ENCODE results near the gene C10orf105. TPM values are rescaled to one million over a fixed set of nuclear protein-coding genes. Genes with fewer than 3 reads are reported as not detected.

C10orf105 gene
- polyA plus RNA-seq, 1 of the 3 experiments (the other 2 are of a cell fraction), result not detected

DNA sequence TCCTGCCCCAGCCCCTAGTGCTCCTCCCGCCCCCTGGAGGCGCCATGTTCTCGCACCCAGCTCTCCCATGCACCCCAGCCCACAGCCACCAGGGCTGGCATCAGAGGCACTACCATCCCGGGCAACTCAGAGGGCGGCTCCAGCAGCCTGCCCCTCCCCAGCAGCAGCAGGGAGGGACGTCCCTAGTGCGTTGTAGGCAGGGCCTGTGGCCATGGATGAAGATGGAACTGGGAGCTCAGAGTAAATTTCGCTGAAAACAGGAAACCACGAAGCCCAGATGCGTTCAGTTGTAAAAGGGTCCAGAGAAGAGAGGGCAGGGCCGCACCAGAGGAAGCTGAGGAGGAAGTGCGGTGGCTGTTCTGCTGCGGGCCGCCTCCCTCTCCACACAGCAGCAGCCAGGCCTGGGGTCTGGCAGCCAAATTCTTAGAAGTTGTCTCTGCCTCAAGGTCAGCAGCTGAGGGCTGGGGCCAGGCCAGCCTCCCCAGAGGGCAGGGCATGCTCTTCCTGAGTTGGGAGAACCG, 29.2 kb upstream of the C10orf105 start:
- Histone ChIP-seq H4K20me1 (ENCODE audit: insufficient read depth) (no peaks in the 10 kb centered on the region), H3K4me2 (no peak overlapping the region), H3K9ac (no peak overlapping the region), H2AFZ (ENCODE audit: low read depth) (no peak overlapping the region), H3K4me3 (ENCODE audit: low read depth in 2 of 2, low read length in 1 of 2) (no peak overlapping the region), H3K27ac (ENCODE audit: low read depth in 2 of 2, low read length in 1 of 2) (no peak overlapping the region), H3K36me3 (replicated peaks in 1 of 2; ENCODE audit: control insufficient read depth in 1 of 2, insufficient read depth in 2 of 2, low read length in 1 of 2) (no peaks in the 10 kb centered on the region), H3K9me3 (no peaks in the 10 kb centered on the region), H3K4me1 (ENCODE audit: control insufficient read depth in 1 of 2, insufficient read depth in 2 of 2, low read depth in 1 of 2, low read length in 1 of 2) (peaks cover 0 to 33% of the 10 kb centered on the region in 2 experiments; a peak in 1 of 4 replicates), H3F3A (replicated peaks; ENCODE audit: insufficient read depth) (no peaks in the 10 kb centered on the region), H3K9me2 (no peaks in the 10 kb centered on the region), H3K79me2 (ENCODE audit: insufficient read depth) (no peaks in the 10 kb centered on the region), H3K27me3 (ENCODE audit: insufficient read depth) (no peaks in the 10 kb centered on the region)
- DNase-seq, result peak; percentile 55
- TF ChIP-seq SMC3 (IDR thresholded peaks at IDR 0.05; ENCODE audit: low read depth, low read length), result no peak
- no peak for TF ChIP-seq PBX3 (IDR thresholded peaks at IDR 0.05)
- TF ChIP-seq TEAD4 (IDR thresholded peaks at IDR 0.05; ENCODE audit: borderline replicate concordance, insufficient read depth), result no peak
- no peak for TF ChIP-seq FOXM1 (IDR thresholded peaks at IDR 0.05; ENCODE audit: low read depth)
- no peak for TF ChIP-seq RXRA (IDR thresholded peaks at IDR 0.05; ENCODE audit: borderline replicate concordance, low read depth)
- TF ChIP-seq TAF1 (IDR thresholded peaks at IDR 0.05; ENCODE audit: borderline replicate concordance, low read depth, low read length), result no peak
- TF ChIP-seq MXI1 (IDR thresholded peaks at IDR 0.05; ENCODE audit: low read depth, low read length), result no peak
- TF ChIP-seq MEF2A (IDR thresholded peaks at IDR 0.05; ENCODE audit: borderline replicate concordance, low read depth), result no peak
- no peak for TF ChIP-seq USF2 (IDR thresholded peaks at IDR 0.05; ENCODE audit: borderline replicate concordance, low read depth, low read length)
- TF ChIP-seq REST (IDR thresholded peaks at IDR 0.05; ENCODE audit: low read depth, low read length), result no peak
- no peak for TF ChIP-seq EP300 (IDR thresholded peaks at IDR 0.05; ENCODE audit: borderline replicate concordance in 1 of 2, low read depth in 1 of 2, low read length in 1 of 2)
- TF ChIP-seq SIN3A (IDR thresholded peaks at IDR 0.05; ENCODE audit: borderline replicate concordance, low read depth, low read length), result no peak
- TF ChIP-seq, protein P1, sequence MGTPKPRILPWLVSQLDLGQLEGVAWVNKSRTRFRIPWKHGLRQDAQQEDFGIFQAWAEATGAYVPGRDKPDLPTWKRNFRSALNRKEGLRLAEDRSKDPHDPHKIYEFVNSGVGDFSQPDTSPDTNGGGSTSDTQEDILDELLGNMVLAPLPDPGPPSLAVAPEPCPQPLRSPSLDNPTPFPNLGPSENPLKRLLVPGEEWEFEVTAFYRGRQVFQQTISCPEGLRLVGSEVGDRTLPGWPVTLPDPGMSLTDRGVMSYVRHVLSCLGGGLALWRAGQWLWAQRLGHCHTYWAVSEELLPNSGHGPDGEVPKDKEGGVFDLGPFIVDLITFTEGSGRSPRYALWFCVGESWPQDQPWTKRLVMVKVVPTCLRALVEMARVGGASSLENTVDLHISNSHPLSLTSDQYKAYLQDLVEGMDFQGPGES (IDR thresholded peaks at IDR 0.05; ENCODE audit: low read depth, low read length), result no peak
- no peak for TF ChIP-seq RFX5 (IDR thresholded peaks at IDR 0.05; ENCODE audit: low read length)
- no peak for TF ChIP-seq RCOR1 (IDR thresholded peaks at IDR 0.05; ENCODE audit: low read length)
- ChIA-PET POLR2A (no interaction called here), CTCF (interaction anchor here (1.1 to 1.4 kb wide), 3 partner anchors 24 to 84 kb away, joined by 3 to 8 read pairs (median 3); partner anchors contain the start of gene VSIR)
- WGBS (ENCODE audit: low lambda C conversion rate), result 80% methylated on average over 13 of the region's 15 CpGs
